Jurkat, Clone E6-1 (cell line): Measurements from ENCODE around the gene HOXB3.

ENCODE experiments used
- DNase-seq: peaks from one replicate; pipeline ENCODE4 v3.0.0-alpha.2; 2011; ENCODE audit warnings: low read depth, low spot score
- H3K4me3 ChIP-seq: 2 replicates; pipeline ENCODE4 v1.5.1; 2011; ENCODE audit warnings: mild to moderate bottlenecking, low read length, control low read depth, moderate library complexity

Gene HOXB3

DNA sequence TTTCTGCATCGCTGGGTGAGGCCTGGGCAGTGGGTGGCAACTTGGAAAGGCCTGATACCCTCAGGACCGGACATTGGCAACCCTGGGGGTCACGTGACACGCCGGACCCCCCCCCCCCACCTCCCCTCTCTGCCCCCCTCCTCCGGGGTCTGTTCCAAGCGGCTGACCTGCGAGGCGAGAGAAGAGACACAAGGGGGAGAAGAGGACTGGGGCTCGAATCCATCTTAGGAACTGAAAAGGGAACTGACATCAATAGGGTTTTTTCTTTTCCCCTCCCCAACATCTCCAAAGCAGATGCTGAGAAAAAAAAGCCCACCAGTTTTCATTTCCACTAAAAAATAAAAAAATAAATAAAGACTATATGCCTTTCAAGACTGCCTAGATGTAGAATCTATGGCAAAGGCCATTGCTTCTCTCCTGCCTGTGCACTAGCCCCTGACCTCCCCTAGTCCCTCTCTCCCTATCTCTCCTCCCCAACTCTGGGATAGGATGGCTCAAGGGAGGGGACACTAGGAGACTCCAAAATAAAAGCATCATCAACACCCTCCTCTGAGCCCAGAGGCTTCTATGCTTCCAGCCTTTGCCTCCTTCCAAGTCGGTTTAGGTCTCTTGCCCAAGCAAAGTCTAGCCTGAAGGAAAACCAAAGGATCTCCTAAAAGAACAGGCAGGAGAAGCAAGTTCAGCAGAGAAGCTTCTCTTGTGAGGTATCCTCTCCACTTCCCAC, 37.4 kb downstream of the HOXB3 start:
- no peak overlapping the region for H3K4me3 ChIP-seq
- DNase-seq = no peak

GRCh38 chr17:48551596-48552465, 38.2 kb downstream of the HOXB3 start:
- no peak overlapping the region for H3K4me3 ChIP-seq
- no peak for DNase-seq

DNA sequence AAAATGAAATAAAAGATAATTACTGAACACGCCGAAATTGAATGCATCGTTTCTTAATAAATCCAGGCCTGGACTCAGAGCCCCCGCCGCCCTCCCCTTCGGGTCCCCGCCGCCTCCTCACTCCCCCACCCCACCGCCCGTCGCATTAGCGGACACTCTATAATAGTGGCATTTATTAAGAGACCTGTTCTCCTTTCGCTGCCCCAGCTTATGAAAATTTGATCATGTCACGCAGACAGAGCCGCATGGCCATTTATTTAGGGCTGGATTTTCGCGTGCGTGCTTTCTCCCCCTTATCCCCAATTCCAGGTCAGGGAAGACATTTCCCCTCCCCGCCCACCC, 38.9 kb downstream of the HOXB3 start:
- no peak overlapping the region for H3K4me3 ChIP-seq
- DNase-seq = no peak

GRCh38 chr17:48550502-48551213, 39.4 kb downstream of the HOXB3 start:
- H3K4me3 ChIP-seq = no peak overlapping the region
- no peak for DNase-seq

DNA sequence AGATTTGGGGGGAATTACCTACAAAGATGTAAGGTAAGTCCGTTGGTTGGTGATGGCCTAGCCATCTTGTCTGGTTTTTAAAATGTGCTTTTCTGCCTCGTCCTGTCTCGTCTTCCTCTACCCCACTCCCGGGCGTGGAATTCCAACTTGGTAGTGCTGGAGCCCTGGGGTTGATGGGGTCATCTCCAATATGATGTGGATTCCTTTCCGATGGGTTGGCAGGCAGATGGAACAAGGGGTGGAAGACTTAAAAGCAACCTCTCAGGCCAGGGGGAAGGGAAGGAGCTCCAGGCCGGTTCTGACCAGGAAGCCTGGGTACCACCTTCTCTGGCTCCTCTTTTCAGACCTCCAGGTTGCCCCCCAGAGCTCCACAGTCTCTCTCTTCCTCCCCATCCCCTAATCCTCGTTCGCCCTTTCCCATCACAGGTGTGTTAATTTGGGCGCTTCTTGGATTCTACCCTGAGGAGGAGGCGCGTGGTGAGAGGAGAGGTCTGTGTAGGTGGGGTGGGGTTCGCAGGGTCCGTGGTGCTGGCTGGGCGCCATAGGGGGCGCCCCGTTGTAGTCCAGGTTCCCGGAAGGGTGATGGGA, 40.0 kb downstream of the HOXB3 start:
- no peak overlapping the region for H3K4me3 ChIP-seq
- no peak for DNase-seq

GRCh38 chr17:48549281-48549630, 40.8 kb downstream of the HOXB3 start:
- no peak for DNase-seq
- no peak overlapping the region for H3K4me3 ChIP-seq

GRCh38 chr17:48548523-48549280, 41.3 kb downstream of the HOXB3 start:
- no peak overlapping the region for H3K4me3 ChIP-seq
- DNase-seq = no peak

GRCh38 chr17:48547808-48548522, 42.1 kb downstream of the HOXB3 start:
- no peak for DNase-seq
- H3K4me3 ChIP-seq = no peak overlapping the region

- DNase-seq = no peak
- no peak overlapping the region for H3K4me3 ChIP-seq
These were observed 42.9 kb downstream of the HOXB3 start for GRCh38 chr17:48546924-48547807.

GRCh38 chr17:48546137-48546923, 43.7 kb downstream of the HOXB3 start:
- no peak overlapping the region for H3K4me3 ChIP-seq
- no peak for DNase-seq

GRCh38 chr17:48545539-48545938, 44.5 kb downstream of the HOXB3 start:
- no peak overlapping the region for H3K4me3 ChIP-seq
- no peak for DNase-seq

GRCh38 chr17:48545022-48545375, 45.0 kb downstream of the HOXB3 start, which contains the start of gene HOXB2:
Gene HOXB2 (minus strand): TSS chr17:48545109. CDS start chr17:48544911, 198 bp downstream.
- no peak for DNase-seq
- no peak within 1 kb of the TSS for H3K4me3 ChIP-seq

GRCh38 chr17:48544349-48545021, 45.6 kb downstream of the HOXB3 start:
- H3K4me3 ChIP-seq = no peak overlapping the region
- no peak for DNase-seq

DNA sequence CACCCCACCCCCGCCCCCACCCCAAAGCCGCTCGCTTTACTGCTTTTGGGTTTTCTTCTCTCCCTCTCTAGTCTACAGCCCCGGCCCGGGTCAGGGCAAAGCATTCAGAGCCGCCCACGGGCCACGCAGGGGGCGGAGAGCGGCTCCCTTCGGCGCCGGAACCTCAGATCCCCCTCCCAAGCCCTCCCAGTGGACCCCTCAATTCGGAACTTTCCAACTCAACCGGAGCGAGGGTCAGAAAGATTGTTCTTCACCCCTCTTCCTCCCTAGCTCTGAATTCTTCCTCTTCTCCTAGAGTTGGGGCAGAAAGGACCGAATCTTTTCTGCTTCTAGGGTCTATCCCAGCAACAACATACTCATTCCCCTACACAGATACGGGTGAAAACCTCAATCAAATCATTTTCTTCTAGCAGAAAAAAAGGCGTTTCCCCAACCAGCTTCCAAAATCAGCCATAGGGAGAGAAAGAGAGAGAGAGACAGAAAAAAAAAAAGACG, 46.1 kb downstream of the HOXB3 start:
- DNase-seq = no peak
- peak overlapping the region; percentile 51 for H3K4me3 ChIP-seq

GRCh38 chr17:48543107-48543853, 46.8 kb downstream of the HOXB3 start:
- no peak for DNase-seq

More at GRCh38 chr17:48543107-48543853, 46.8 kb downstream of the HOXB3 start:
- peak overlapping the region; percentile 51 for H3K4me3 ChIP-seq
